ENCODE results near the gene IL32. TPM values are rescaled to one million over a fixed set of nuclear protein-coding genes. Genes with fewer than 3 reads are reported as not detected.

IL32 gene
- total and polyA plus RNA-seq, 2 of the 4 experiments (the other 2 are of a cell fraction) = 25.6 to 95.7 TPM

DNA sequence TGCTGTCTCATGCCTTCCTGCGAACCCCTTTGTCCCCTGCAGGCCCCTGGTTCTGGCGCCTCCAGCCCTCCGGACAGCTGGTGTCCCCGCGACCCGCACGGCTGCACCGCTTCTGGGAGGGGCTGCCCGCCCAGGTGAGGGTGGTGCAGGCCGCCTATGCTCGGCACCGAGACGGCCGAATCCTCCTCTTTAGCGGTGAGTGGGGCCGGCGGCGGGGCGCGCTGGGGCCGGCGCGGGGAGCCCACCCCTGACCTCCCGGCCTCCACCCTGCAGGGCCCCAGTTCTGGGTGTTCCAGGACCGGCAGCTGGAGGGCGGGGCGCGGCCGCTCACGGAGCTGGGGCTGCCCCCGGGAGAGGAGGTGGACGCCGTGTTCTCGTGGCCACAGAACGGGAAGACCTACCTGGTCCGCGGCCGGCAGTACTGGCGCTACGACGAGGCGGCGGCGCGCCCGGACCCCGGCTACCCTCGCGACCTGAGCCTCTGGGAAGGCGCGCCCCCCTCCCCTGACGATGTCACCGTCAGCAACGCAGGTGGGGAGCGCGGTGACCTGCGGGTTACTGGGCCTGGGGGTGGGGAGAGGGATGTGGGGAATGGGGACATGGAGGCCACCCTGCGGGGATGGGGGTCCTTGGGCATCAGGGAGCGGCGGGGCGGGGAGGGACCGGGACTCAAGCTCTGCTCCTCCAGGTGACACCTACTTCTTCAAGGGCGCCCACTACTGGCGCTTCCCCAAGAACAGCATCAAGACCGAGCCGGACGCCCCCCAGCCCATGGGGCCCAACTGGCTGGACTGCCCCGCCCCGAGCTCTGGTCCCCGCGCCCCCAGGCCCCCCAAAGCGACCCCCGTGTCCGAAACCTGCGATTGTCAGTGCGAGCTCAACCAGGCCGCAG, 7.1 kb upstream of the IL32 start:
- Histone ChIP-seq H4K91ac (ENCODE audit: insufficient read depth, low read depth, low read length) (peak overlapping the region; percentile 65; the same call in 1 of the 2 replicates), H3K9me3 (ENCODE audit: control insufficient read depth, insufficient read depth, low read length) (no peaks in the 10 kb centered on the region), H3K4me2 (ENCODE audit: low read depth, low read length) (peak overlapping the region; percentile 86), H2AK9ac (replicated peaks; ENCODE audit: low read depth, low read length, poor library complexity) (peak overlapping the region; percentile 65), H3K27ac (ENCODE audit: insufficient read depth, low read length) (peak overlapping the region; percentile 59; the same call in 1 of the 2 replicates), H3K18ac (ENCODE audit: low read depth, low read length) (no peak overlapping the region), H2AFZ (replicated peaks; ENCODE audit: low read length, poor library complexity) (peak overlapping the region; percentile 100), H3K9ac (ENCODE audit: low read depth, low read length) (peak overlapping the region; percentile 66), H3K4me1 (ENCODE audit: control insufficient read depth, insufficient read depth, low read length) (peaks cover 5% of the 10 kb centered on the region), H3K23ac (ENCODE audit: low read depth, low read length) (peak overlapping the region; percentile 87), H3K36me3 (ENCODE audit: control insufficient read depth, insufficient read depth, low read length) (no peaks in the 10 kb centered on the region), H4K5ac (ENCODE audit: low read depth, low read length) (peak overlapping the region; percentile 5; the same call in 1 of the 2 replicates), H4K20me1 (ENCODE audit: insufficient read depth, low read length) (no peaks in the 10 kb centered on the region; the same call in 1 of the 2 replicates), H4K8ac (ENCODE audit: low read depth in 2 of 2, low read length in 2 of 2) (peak overlapping the region; percentile 96 to 100; a peak in 3 of 4 replicates), H2BK5ac (ENCODE audit: low read depth, low read length, poor library complexity, severe bottlenecking) (peak overlapping the region; percentile 27), H2BK20ac (ENCODE audit: low read depth, low read length) (no peak overlapping the region), H3K14ac (replicated peaks; ENCODE audit: low read depth, low read length) (peak overlapping the region; percentile 97), H2AK5ac (ENCODE audit: low read depth, low read length) (peak overlapping the region; percentile 56), H3K79me1 (ENCODE audit: low read depth in 1 of 2, low read length in 2 of 2) (peaks cover 0 to 16% of the 10 kb centered on the region in 2 experiments; a peak in 1 of 4 replicates), H3K27me3 (ENCODE audit: control insufficient read depth, insufficient read depth, low read length) (no peaks in the 10 kb centered on the region), H3K4ac (ENCODE audit: low read depth, low read length) (peak overlapping the region; percentile 90), H3K9me1 (ENCODE audit: insufficient read depth, low read length) (peaks cover 10% of the 10 kb centered on the region), H2BK15ac (ENCODE audit: low read depth, low read length) (no peak overlapping the region), H3K56ac (ENCODE audit: extremely low read depth, insufficient read depth, low read length) (no peak overlapping the region), H3K4me3 (ENCODE audit: insufficient read depth, low read depth, low read length) (peak overlapping the region; percentile 75), H2BK120ac (ENCODE audit: low read depth, low read length) (no peak overlapping the region)
- dilution Hi-C loops (cut with HindIII; ENCODE audit: low sequenced_read_pairs, unreplicated experiment) = no loop called here
- no peak for DNase-seq
- intact Hi-C loops (cut with micrococcal nuclease) = loop anchor here (1.0 to 2.0 kb wide), 4 partner anchors 48 to 108 kb away; no protein-coding TSS in a partner anchor
- peak; percentile 15 for ATAC-seq (ENCODE audit: low read depth)
- WGBS, 2 experiments (ENCODE audit: extremely low coverage in 2 of 2, insufficient read length in 1 of 2) = 20% methylated on average over 17 of the region's 77 CpGs; no CpG with 5 or more reads in 1 of the 2 experiments
- CTCF ChIA-PET = interaction anchor here (0.5 to 2.2 kb wide), 9 partner anchors 11 to 113 kb away, joined by 3 to 9 read pairs (median 4); partner anchors contain the start of gene ZNF213
- in situ Hi-C loops (cut with MboI; ENCODE audit: low sequenced_read_pairs) = no loop called here
- TF ChIP-seq NFE2L2 (IDR thresholded peaks at IDR 0.05; ENCODE audit: low read depth, low read length) (no peak), RAD21 (IDR thresholded peaks at IDR 0.05; ENCODE audit: low read length) (no peak), RFX5 (IDR thresholded peaks at IDR 0.05; ENCODE audit: low read depth, low read length) (no peak), MAZ (IDR thresholded peaks at IDR 0.05; ENCODE audit: borderline replicate concordance, low read depth, low read length) (peak; percentile 11; the same call in 1 of the 2 replicates)
- POLR2A ChIA-PET (ENCODE audit: unreplicated experiment) = interaction anchor here (0.9 kb wide), 1 partner anchor 39 kb away, joined by 12 read pairs; the partner anchor contains the start of gene TNFRSF12A
- BruUV-seq (replicated peaks) = no TSS peak

Measured in IMR-90 (cell line).